H1 (cell line): ENCODE results near the gene PLXNA4. TPM values are rescaled to one million over a fixed set of nuclear protein-coding genes. Genes with fewer than 3 reads are reported as not detected.

ENCODE experiments used
- CTCF ChIA-PET: fragments of 300-600 bp; sonication (Branson Sonifier 250); formaldehyde crosslinking; loops from one replicate; lab custom pipeline; 2021; ENCODE audit not compliant: partially characterized antibody; lab: Charles Lee
- POLR2A ChIA-PET: fragments of 300-600 bp; sonication (Branson Sonifier 250); formaldehyde crosslinking; loops from one replicate; lab custom pipeline; 2021; ENCODE audit warnings: inconsistent platforms; ENCODE audit not compliant: partially characterized antibody; lab: Charles Lee
- DNase-seq, 2 experiments: peaks; one replicate each; pipeline versions ENCODE4 v3.0.0 to v3.0.0-alpha.2; 2010 to 2022; ENCODE audit warnings: low spot score in 2 of 2, low read depth in 1 of 2, mixed read lengths in 1 of 2
- FAIRE-seq: peaks from 2 replicates; lab custom pipeline; 2011; peaks lifted over from hg19 to GRCh38; lab: Jason Lieb, UNC
- H2AFZ ChIP-seq: 2 replicates; pipeline ENCODE4 v1.8.1; 2012; ENCODE audit warnings: low read length, inconsistent platforms
- H2AK5ac ChIP-seq: 2 replicates; pipeline ENCODE4 v1.6.1; 2013; ENCODE audit warnings: low read depth, low read length
- H2BK120ac ChIP-seq: replicated peaks from 2 replicates; pipeline ENCODE3; 2013; ENCODE audit warnings: low read depth, low read length, inconsistent platforms
- H2BK12ac ChIP-seq: 2 replicates; pipeline ENCODE4 v1.6.1; 2013; ENCODE audit warnings: low read depth, low read length
- H2BK15ac ChIP-seq: 2 replicates; pipeline ENCODE4 v1.6.1; 2013; ENCODE audit warnings: low read length
- H2BK20ac ChIP-seq: 2 replicates; pipeline ENCODE4 v1.6.1; 2013; ENCODE audit warnings: low read length
- H2BK5ac ChIP-seq: 2 replicates; pipeline ENCODE4 v1.6.1; 2013; ENCODE audit warnings: low read depth, low read length
- H3K14ac ChIP-seq: 2 replicates; pipeline ENCODE4 v1.6.1; 2013; ENCODE audit warnings: inconsistent platforms; ENCODE audit not compliant: insufficient read length
- H3K18ac ChIP-seq: 2 replicates; pipeline ENCODE4 v1.6.1; 2013; ENCODE audit warnings: low read length; ENCODE audit errors: extremely low read depth
- H3K23ac ChIP-seq: 2 replicates; pipeline ENCODE4 v1.6.1; 2013; ENCODE audit warnings: inconsistent platforms; ENCODE audit not compliant: insufficient read length
- H3K23me2 ChIP-seq: 2 replicates; pipeline ENCODE4 v1.6.1; 2013; ENCODE audit warnings: low read depth, low read length
- H3K27ac ChIP-seq: 2 replicates; pipeline ENCODE4 v1.6.1; 2011; ENCODE audit warnings: low read depth, low read length, inconsistent platforms
- H3K27me3 ChIP-seq, 4 experiments: replicated peaks in 1 of 4; 1 replicate in 1 of 4; 2 replicates in 3 of 4; pipeline versions ENCODE4 v1.6.1 to v1.8.1; 2011 to 2013; ENCODE audit warnings: low read length in 3 of 4, mild to moderate bottlenecking in 3 of 4, inconsistent platforms in 2 of 4, mixed read lengths in 2 of 4, moderate library complexity in 1 of 4; ENCODE audit not compliant: control insufficient read depth in 3 of 4, insufficient read depth in 3 of 4; ENCODE audit errors: extremely low read depth in 1 of 4
- H3K36me3 ChIP-seq, 4 experiments: 2 replicates each; pipeline versions ENCODE4 v1.6.1 to v1.8.1; 2011 to 2013; ENCODE audit warnings: mild to moderate bottlenecking in 4 of 4, low read length in 3 of 4, moderate library complexity in 2 of 4, control low read depth in 1 of 4, inconsistent platforms in 1 of 4; ENCODE audit not compliant: insufficient read depth in 4 of 4, control insufficient read depth in 2 of 4
- H3K4ac ChIP-seq: replicated peaks from 2 replicates; pipeline ENCODE3; 2013; ENCODE audit warnings: low read length, low read depth, mixed read lengths, inconsistent platforms; ENCODE audit not compliant: insufficient read length
- H3K4me1 ChIP-seq, 4 experiments: replicated peaks in 1 of 4; 1 replicate in 1 of 4; 2 replicates in 3 of 4; pipeline versions ENCODE4 v1.6.1 to v1.8.1; 2011 to 2013; ENCODE audit warnings: low read length in 3 of 4, inconsistent platforms in 2 of 4, mixed read lengths in 1 of 4; ENCODE audit not compliant: insufficient read depth in 4 of 4, control insufficient read depth in 3 of 4
- H3K4me2 ChIP-seq, 2 experiments: 2 replicates each; pipeline versions ENCODE4 v1.6.1 to v1.8.1; 2011 to 2013; ENCODE audit warnings: low read depth in 2 of 2, low read length in 2 of 2, control low read depth in 1 of 2, inconsistent platforms in 1 of 2, mild to moderate bottlenecking in 1 of 2; ENCODE audit not compliant: insufficient read depth in 1 of 2
- H3K4me3 ChIP-seq, 4 experiments: fragments of 200-600, 300-600 bp in 1 of 4; sonication (generic), shearing (Covaris generic), sonication (Bioruptor Twin) in 1 of 4; 2 replicates each; pipeline versions ENCODE4 v1.5.1 to v1.8.1; 2011 to 2016; ENCODE audit warnings: low read length in 4 of 4, low read depth in 3 of 4, control low read depth in 2 of 4, inconsistent platforms in 2 of 4, mild to moderate bottlenecking in 2 of 4, mixed read lengths in 1 of 4, moderate library complexity in 1 of 4; ENCODE audit not compliant: insufficient read depth in 2 of 4; ENCODE audit errors: extremely low read depth in 1 of 4
- H3K56ac ChIP-seq: replicated peaks from 2 replicates; pipeline ENCODE3; 2013; ENCODE audit warnings: low read depth, mild to moderate bottlenecking, mixed read lengths, low read length, inconsistent platforms; ENCODE audit not compliant: insufficient read length
- H3K79me1 ChIP-seq: 2 replicates; pipeline ENCODE4 v1.6.1; 2013; ENCODE audit warnings: low read depth, low read length, control low read depth
- H3K79me2 ChIP-seq, 2 experiments: 2 replicates each; pipeline versions ENCODE4 v1.6.1 to v1.8.1; 2012 to 2013; ENCODE audit warnings: low read length in 2 of 2, mild to moderate bottlenecking in 2 of 2, inconsistent platforms in 1 of 2; ENCODE audit not compliant: insufficient read depth in 2 of 2, control insufficient read depth in 1 of 2
- H3K9ac ChIP-seq, 4 experiments: replicated peaks in 1 of 4; 1 replicate in 1 of 4; 2 replicates in 3 of 4; pipeline versions ENCODE4 v1.6.1 to v1.8.1; 2011 to 2013; ENCODE audit warnings: low read depth in 3 of 4, low read length in 3 of 4, control low read depth in 2 of 4, mild to moderate bottlenecking in 2 of 4, moderate library complexity in 2 of 4, inconsistent platforms in 1 of 4; ENCODE audit errors: extremely low read depth in 1 of 4
- H3K9me3 ChIP-seq, 2 experiments: 2 replicates each; pipeline versions ENCODE4 v1.6.1 to v1.8.1; 2012 to 2013; ENCODE audit warnings: mild to moderate bottlenecking in 2 of 2, moderate library complexity in 2 of 2, control low read depth in 1 of 2, inconsistent platforms in 1 of 2, low read depth in 1 of 2, low read length in 1 of 2, mixed read lengths in 1 of 2; ENCODE audit not compliant: insufficient read depth in 2 of 2
- H4K20me1 ChIP-seq, 2 experiments: replicated peaks in 1 of 2; 2 replicates each; pipeline versions ENCODE3 to v1.8.1; 2011 to 2013; ENCODE audit warnings: inconsistent platforms in 2 of 2, low read length in 2 of 2, mild to moderate bottlenecking in 1 of 2; ENCODE audit not compliant: insufficient read depth in 2 of 2, control insufficient read depth in 1 of 2
- H4K5ac ChIP-seq: 2 replicates; pipeline ENCODE4 v1.6.1; 2013; ENCODE audit warnings: low read length, low read depth, mixed read lengths, inconsistent platforms; ENCODE audit not compliant: insufficient read length
- H4K8ac ChIP-seq: 2 replicates; pipeline ENCODE4 v1.8.0; 2013; ENCODE audit warnings: mild to moderate bottlenecking, moderate library complexity, low read length, inconsistent platforms; ENCODE audit not compliant: insufficient read depth; ENCODE audit errors: extremely low read depth
- H4K91ac ChIP-seq: replicated peaks from 2 replicates; pipeline ENCODE3; 2013; ENCODE audit warnings: low read length, mixed read lengths, inconsistent platforms; ENCODE audit not compliant: insufficient read length
- CBX8 ChIP-seq: fragments of 300-800, 300-1000 bp; sonication (generic); IDR thresholded peaks from 2 replicates; pipeline ENCODE4 v1.7.1; 2016; ENCODE audit warnings: low read depth, low read length, borderline replicate concordance
- CHD2 ChIP-seq: IDR thresholded peaks from 2 replicates; pipeline ENCODE4 v1.6.1; 2012; ENCODE audit warnings: low read length, improper control_type of control experiment
- CTCF ChIP-seq, 3 experiments: IDR thresholded peaks; 1 replicate in 2 of 3; 2 replicates in 1 of 3; pipeline versions ENCODE4 v1.5.1 to v1.6.1; 2011; ENCODE audit warnings: low read length in 3 of 3, mild to moderate bottlenecking in 3 of 3, inconsistent platforms in 2 of 3, low read depth in 1 of 3, moderate library complexity in 1 of 3; ENCODE audit not compliant: insufficient read depth in 1 of 3; ENCODE audit errors: control extremely low read depth in 1 of 3
- TAF7 ChIP-seq: optimal IDR thresholded peaks from 2 replicates; pipeline ENCODE3; 2011; ENCODE audit warnings: low read depth, mild to moderate bottlenecking, inconsistent platforms, low read length, moderate library complexity, borderline replicate concordance
- ZNF274 ChIP-seq: IDR thresholded peaks from 2 replicates; pipeline ENCODE4 v1.7.0; 2012; ENCODE audit warnings: low read length, borderline replicate concordance; ENCODE audit errors: extremely low read depth
- polyA plus RNA-seq, 7 experiments: library from polyadenylated mRNA; depleted of rRNA in 3 of 7; stranded (reverse) in 5 of 7; unstranded in 2 of 7; fragments of >200 nt in 5 of 7; fragments of 200-250 nt in 2 of 7; gene quantifications; 1 replicate in 5 of 7; 2 replicates in 1 of 7; 4 replicates in 1 of 7; pipeline versions ENCODE4 v1.2.1 to v1.2.3, GENCODE V29; 2011 to 2013; ENCODE audit warnings: missing spikeins in 2 of 7, mixed read lengths in 2 of 7
- total RNA-seq: library from RNA; stranded (reverse); fragmentation: NEBNext Ultra II Directional; extraction: Animal tissue kit (Norgen Biotek cat#: 25700); gene quantifications from 2 replicates; pipeline ENCODE4 v1.2.1, GENCODE V29; 2021

The PLXNA4 gene
- total and polyA plus RNA-seq, 2 of the 8 experiments (the other 6 are each of a cell fraction or from before 2014, with no cell fraction given): 0.76 to 0.79 TPM

- Histone ChIP-seq H3K18ac (no peak overlapping the region), H3K9ac (no peak overlapping the region), H4K20me1 (no peaks in the 10 kb centered on the region), H3K9me3 (no peaks in the 10 kb centered on the region), H3K79me2 (no peaks in the 10 kb centered on the region), H3K79me1 (no peaks in the 10 kb centered on the region), H2BK15ac (no peak overlapping the region), H3K4ac (no peak overlapping the region), H4K91ac (no peak overlapping the region), H2AK5ac (no peak overlapping the region), H2BK5ac (no peak overlapping the region), H3K23ac (no peak overlapping the region), H4K5ac (no peak overlapping the region), H3K4me3 (no peak overlapping the region), H4K8ac (no peak overlapping the region), H3K27me3 (no peaks in the 10 kb centered on the region), H3K27ac (no peak overlapping the region), H2BK20ac (no peak overlapping the region), H3K14ac (no peak overlapping the region), H3K56ac (no peak overlapping the region), H3K4me1 (peaks cover 0 to 9% (median 2%) of the 10 kb centered on the region in 4 experiments; a peak in 2 of 7 replicates), H3K36me3 (no peaks in the 10 kb centered on the region), H3K23me2 (no peaks in the 10 kb centered on the region), H2BK120ac (no peak overlapping the region), H2AFZ (no peak overlapping the region)
- CTCF ChIA-PET: interaction anchor here (0.9 to 2.4 kb wide), 6 partner anchors 8 to 57 kb away, joined by 3 to 13 read pairs (median 5); no protein-coding TSS in a partner anchor
- DNase-seq (no peak), FAIRE-seq (no peak)
- POLR2A ChIA-PET: interaction anchor here (2.3 kb wide), 1 partner anchor 14 kb away, joined by 6 read pairs; no protein-coding TSS in a partner anchor
- TF ChIP-seq CTCF (IDR thresholded peaks at IDR 0.05; ENCODE audit: control extremely low read depth in 1 of 3, insufficient read depth in 1 of 3, low read depth in 1 of 3, low read length in 3 of 3): no peak
- TF ChIP-seq CBX8: no peak
- no peak for TF ChIP-seq ZNF274
- no peak for TF ChIP-seq CHD2
- no peak for TF ChIP-seq TAF7
- TF ChIP-seq, all 59 proteins: peak for 0
- Histone ChIP-seq H3K4me2 (no peak overlapping the region), H2BK12ac (no peak overlapping the region)
These were observed 370.8 kb downstream of the PLXNA4 start for GRCh38 chr7:132205509-132205908.
